Rectal smooth muscle tissue (tissue), 1 donor: ENCODE results near the gene SLC5A10.

Experiments
- H3K27ac ChIP-seq: one replicate; pipeline ENCODE4 v1.7.0; 2013; ENCODE audit warnings: low read depth, low read length, inconsistent platforms
- H3K27me3 ChIP-seq: one replicate; pipeline ENCODE4 v1.7.0; 2013; ENCODE audit warnings: low read length; ENCODE audit not compliant: control insufficient read depth, insufficient read depth
- H3K36me3 ChIP-seq: one replicate; pipeline ENCODE4 v1.7.0; 2013; ENCODE audit warnings: low read length; ENCODE audit not compliant: control insufficient read depth, insufficient read depth
- H3K4me1 ChIP-seq: one replicate; pipeline ENCODE4 v1.7.0; 2013; ENCODE audit warnings: low read length; ENCODE audit not compliant: control insufficient read depth, insufficient read depth
- H3K4me3 ChIP-seq: one replicate; pipeline ENCODE4 v1.7.0; 2013; ENCODE audit warnings: low read length
- H3K9ac ChIP-seq: one replicate; pipeline ENCODE4 v1.7.0; 2013; ENCODE audit warnings: low read length

The SLC5A10 gene

DNA sequence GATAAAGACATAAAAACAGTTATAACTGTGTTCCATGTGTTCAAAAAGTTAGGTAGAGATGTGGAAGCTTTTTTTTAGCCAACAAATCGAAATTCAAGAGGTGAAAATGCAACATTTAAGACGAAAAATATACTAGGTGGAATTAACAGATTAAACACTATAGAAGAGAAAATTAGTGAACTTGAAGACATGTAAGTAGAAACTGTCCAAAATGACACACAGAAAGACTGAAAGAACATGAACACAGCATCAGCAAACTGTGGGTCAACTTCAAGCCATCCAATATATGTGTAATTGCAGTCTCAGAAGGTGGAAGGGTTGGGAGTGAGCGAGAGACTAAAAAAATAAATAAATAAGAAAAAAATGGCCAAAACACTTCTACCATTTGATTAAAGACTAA, 43.3 kb downstream of the SLC5A10 start:
- no peaks in the 10 kb centered on the region for H3K4me1 ChIP-seq
- H3K4me3 ChIP-seq = no peak overlapping the region
- no peak overlapping the region for H3K27ac ChIP-seq
- no peak overlapping the region for H3K9ac ChIP-seq
- no peaks in the 10 kb centered on the region for H3K36me3 ChIP-seq
- H3K27me3 ChIP-seq = no peaks in the 10 kb centered on the region

DNA sequence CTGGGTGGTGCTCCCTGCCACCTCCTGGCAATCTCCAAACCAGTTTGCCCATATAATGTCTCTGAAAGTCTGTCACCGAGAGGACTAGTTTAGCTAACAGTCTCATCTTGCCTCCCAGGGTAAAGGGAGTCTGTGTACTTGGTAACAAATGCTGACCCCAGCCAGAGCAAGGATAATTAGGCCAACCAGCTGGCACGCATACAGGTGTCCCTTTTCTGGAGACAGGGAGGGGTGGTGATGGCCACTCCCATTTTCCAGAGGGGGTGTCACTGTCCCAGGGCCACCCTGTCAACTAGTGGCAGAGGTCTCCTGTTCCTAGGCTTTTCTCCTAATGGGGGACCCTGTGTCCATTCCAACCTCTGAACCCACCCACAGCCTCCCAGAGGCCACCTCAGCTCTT, 44.5 kb downstream of the SLC5A10 start:
- Histone ChIP-seq H3K36me3 (no peaks in the 10 kb centered on the region), H3K4me1 (no peaks in the 10 kb centered on the region)

DNA sequence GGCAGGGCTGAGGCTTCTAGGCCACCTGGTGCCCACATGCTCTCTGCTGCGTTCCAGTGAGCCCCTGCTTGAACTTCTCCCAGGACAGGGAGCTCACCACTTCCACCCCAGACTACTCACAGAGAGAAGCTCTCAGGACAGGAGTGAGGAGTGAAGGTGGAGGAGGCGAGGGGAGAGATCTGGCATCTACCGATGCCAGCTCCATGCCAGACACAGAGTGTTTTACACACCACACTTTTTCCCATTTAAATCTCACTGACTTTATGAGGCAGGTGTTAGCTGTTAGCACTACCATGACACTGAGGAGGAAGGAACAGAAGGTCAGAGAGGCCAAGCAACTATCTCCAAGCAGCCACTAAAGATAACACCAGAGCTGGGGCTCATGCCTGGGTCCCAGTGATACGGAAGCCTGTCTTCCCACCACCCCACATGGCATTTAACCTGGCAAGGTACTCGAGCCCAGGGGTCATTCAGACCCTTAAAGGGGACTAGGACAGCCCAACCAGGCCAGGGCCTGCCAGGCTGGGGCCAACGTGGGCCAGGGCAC, 45.8 kb downstream of the SLC5A10 start:
- Histone ChIP-seq H3K4me3 (no peak overlapping the region), H3K27me3 (no peaks in the 10 kb centered on the region), H3K27ac (no peak overlapping the region), H3K36me3 (no peaks in the 10 kb centered on the region), H3K9ac (no peak overlapping the region), H3K4me1 (no peaks in the 10 kb centered on the region)

More for the DNA sequence above, 44.5 kb downstream of the SLC5A10 start:
- Histone ChIP-seq H3K9ac (no peak overlapping the region), H3K4me3 (no peak overlapping the region), H3K27me3 (no peaks in the 10 kb centered on the region), H3K27ac (no peak overlapping the region)

DNA sequence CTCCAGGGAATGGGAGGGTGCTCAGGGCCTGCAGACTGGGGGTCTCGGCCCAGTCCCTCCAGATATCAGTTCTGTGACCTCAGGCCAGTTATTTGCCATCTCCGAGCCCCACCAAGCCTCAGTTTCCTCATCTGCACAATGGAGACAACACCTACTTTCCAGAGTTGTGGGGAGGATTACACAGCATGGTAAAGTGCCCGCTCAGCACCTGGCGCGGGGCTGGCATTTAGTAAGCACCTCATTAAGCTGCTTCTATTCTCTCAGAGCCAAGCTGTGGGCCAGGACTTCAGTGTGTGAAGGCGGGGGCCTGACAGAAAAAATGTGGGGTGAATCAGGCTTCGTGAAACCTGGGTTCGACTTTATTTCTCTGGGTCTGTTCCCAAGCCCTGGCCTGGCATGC, 47.4 kb downstream of the SLC5A10 start:
- Histone ChIP-seq H3K27ac (no peak overlapping the region), H3K4me3 (no peak overlapping the region), H3K36me3 (no peaks in the 10 kb centered on the region), H3K27me3 (no peaks in the 10 kb centered on the region), H3K9ac (no peak overlapping the region), H3K4me1 (no peaks in the 10 kb centered on the region)

DNA sequence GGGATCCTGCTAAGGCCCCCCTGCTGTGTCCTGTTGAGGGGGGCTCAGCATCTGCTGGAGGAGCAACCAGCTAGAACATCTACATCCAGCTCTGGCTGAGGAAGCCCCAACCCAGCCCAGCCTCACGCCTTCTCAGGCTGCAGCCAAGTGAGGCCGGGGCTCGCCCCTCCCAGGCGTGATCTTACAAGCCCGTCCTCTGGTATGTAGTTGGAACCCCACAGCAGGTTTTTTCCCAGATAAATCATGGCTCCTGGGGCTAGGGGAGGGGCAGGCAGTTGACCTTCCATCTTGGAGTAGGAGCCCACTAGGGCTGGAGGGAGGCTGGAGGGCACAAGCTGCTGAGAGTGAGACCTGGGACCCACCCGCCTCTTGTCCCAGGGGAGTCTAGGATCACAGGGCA, 47.9 kb downstream of the SLC5A10 start:
- H3K27me3 ChIP-seq = no peaks in the 10 kb centered on the region
- H3K36me3 ChIP-seq = no peaks in the 10 kb centered on the region
- H3K27ac ChIP-seq = no peak overlapping the region
- peaks cover 3% of the 10 kb centered on the region for H3K4me1 ChIP-seq
- no peak overlapping the region for H3K9ac ChIP-seq
- H3K4me3 ChIP-seq = no peak overlapping the region

DNA sequence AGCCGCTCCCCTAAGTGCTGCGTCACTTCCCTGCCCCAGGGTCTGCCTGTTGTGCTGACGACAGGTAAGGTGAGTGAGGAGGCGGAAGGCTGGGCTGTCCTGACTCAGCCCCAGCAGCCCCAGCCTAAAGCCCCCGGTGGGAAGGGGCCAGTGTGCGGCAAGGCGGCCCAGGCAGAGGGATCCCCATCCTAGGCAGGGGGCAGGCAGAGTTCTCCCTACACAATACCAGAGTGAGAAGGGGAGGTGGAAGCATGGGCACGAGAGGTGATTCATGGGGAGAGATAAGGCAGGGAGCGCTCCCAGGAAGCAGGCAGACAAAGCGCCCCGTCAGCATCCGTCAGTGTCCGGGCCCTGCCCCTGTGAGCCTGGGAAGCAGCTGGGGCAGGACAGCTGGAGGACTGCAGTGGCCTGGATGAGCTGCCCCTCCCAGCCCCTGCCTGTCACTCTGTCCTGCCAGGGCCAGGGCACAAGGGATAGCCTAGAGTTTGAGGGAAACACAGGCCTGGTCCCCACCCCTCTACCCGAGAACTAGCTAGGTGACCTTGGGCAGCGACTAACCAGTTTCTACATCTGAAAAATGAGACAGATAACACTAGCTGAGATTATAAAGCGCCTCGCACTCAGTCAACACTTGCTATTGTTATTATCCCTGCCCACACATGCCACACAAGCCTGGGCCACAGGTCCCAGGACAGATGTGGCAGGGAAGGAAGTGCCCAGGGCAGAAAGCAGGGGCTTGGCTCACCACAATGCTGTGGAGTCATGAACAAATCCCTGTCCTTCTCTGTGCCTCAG, 48.8 kb downstream of the SLC5A10 start:
- Histone ChIP-seq H3K36me3 (no peaks in the 10 kb centered on the region), H3K27me3 (no peaks in the 10 kb centered on the region), H3K27ac (no peak overlapping the region), H3K4me3 (no peak overlapping the region), H3K4me1 (peaks cover 4% of the 10 kb centered on the region), H3K9ac (no peak overlapping the region)

DNA sequence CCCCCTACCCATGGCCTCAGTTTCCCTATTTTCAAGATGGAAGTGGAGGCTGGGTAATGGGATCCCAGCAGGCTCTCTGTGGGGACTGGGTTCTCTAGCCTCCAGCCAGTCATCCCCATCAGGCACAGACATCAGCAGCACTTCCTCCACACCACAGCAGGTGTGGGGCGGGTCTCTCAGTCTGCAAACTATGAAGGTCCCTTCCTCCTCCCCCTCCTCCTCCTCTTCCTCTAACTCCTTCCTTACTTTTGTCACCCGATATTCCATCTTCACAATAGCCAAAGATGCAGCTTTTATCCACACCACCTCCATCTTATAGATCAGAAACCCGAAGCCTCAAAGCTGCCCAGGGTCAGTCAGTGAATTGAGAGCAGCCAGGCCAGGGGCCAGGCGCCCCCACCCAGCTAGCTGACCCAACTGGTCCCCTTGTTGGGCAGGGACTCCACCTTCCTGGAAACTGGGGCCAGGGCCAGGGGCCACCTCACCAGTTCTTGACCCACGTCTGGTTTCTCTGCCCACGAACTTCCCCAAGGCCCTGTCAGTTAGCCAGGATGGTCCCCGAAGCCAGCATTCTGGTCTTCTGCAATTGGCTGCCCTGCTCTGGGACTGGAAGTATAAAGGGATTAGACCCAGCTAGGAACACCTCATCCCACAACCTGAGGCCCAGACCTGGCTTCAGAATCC, 50.1 kb downstream of the SLC5A10 start:
- H3K36me3 ChIP-seq = no peaks in the 10 kb centered on the region
- no peak overlapping the region for H3K9ac ChIP-seq
- H3K27me3 ChIP-seq = no peaks in the 10 kb centered on the region
- H3K4me1 ChIP-seq = peaks cover 4% of the 10 kb centered on the region
- no peak overlapping the region for H3K4me3 ChIP-seq
- H3K27ac ChIP-seq = no peak overlapping the region

DNA sequence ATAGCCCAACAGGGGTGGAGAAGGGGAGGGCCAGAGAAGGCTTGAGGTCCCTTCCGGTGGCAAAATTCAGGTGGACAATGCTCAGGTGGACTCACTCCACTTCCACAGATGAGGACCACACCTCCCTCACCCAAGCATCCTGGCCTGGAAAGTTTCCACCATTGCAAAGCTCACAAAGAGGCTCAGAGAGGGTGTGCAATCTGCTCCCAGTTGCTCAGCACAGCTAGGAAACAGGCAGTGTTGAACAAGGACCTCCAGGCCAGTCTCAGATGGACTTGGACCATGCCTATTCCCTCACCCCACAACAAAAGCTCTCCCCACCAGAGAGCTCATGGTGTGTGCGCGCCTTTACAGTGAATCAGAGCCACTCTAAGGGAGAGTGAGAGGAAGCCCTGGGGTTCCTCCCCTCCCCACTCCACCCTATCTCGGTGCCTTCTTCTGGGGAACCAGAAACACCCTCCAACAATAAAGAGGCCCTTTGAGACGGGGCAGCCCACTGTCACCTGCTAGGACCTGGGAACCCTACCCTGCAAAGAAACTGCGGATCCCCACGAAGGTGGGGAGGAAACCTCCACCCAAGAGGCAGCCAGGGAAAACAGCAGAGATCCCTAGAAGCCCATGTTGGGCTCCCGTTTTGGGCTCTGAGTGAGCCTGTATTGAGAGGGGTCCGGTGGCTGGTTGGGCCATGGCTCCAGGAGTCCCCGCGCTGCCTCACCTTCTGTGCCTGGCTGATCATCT, 51.0 kb downstream of the SLC5A10 start:
- H3K9ac ChIP-seq = no peak overlapping the region

DNA sequence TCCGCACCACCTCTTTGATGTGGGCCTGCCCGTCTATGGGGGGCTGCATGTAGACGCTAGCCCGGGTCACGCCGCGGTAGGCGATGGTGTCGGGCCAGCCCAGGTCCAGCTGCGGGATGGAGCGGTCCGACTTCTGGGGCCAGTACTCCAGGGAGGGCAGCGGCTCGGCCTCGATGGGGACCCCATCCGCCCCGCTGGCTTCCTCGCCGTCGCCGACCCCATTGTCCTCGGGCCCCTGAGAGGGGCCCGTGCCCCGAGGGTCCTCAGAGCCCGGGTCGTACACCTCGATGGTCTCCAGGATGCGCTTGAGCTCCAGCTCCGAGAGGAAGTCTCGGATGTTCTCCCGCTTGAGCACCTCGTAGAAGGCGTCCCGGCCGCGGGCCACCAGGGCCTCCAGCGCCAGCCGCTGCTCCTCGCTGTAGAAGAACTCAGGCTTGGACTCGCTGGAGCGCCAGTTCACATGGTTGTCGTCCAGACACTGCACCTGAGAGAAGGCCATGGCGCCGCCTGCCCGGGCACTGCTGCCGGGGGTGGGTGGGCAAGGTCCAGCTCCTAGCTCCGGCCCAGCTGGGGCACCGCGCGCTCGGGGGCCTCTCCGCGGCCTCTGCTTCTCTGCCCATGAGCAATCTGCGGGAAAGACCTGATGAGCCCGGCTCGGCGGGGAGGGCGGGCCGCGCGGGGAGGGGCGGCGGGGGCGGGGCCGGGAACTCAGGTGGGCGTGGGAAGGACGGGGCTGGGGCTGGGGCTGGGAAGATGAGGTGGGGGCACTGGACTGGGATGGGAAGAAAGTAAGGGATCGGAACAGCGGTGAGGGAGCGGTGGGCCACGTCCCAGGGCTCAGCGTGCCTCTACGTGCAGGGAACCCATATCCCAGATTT, 51.8 kb downstream of the SLC5A10 start:
- peak overlapping the region; percentile 21 for H3K27ac ChIP-seq
- no peaks in the 10 kb centered on the region for H3K36me3 ChIP-seq
- H3K4me1 ChIP-seq = peaks cover 4% of the 10 kb centered on the region
- peak overlapping the region; percentile 82 for H3K4me3 ChIP-seq
- H3K9ac ChIP-seq = no peak overlapping the region
- no peaks in the 10 kb centered on the region for H3K27me3 ChIP-seq

More for the DNA sequence above, 51.0 kb downstream of the SLC5A10 start:
- H3K27me3 ChIP-seq = no peaks in the 10 kb centered on the region
- no peaks in the 10 kb centered on the region for H3K36me3 ChIP-seq
- peak overlapping the region; percentile 62 for H3K4me3 ChIP-seq
- H3K4me1 ChIP-seq = peaks cover 4% of the 10 kb centered on the region
- no peak overlapping the region for H3K27ac ChIP-seq

DNA sequence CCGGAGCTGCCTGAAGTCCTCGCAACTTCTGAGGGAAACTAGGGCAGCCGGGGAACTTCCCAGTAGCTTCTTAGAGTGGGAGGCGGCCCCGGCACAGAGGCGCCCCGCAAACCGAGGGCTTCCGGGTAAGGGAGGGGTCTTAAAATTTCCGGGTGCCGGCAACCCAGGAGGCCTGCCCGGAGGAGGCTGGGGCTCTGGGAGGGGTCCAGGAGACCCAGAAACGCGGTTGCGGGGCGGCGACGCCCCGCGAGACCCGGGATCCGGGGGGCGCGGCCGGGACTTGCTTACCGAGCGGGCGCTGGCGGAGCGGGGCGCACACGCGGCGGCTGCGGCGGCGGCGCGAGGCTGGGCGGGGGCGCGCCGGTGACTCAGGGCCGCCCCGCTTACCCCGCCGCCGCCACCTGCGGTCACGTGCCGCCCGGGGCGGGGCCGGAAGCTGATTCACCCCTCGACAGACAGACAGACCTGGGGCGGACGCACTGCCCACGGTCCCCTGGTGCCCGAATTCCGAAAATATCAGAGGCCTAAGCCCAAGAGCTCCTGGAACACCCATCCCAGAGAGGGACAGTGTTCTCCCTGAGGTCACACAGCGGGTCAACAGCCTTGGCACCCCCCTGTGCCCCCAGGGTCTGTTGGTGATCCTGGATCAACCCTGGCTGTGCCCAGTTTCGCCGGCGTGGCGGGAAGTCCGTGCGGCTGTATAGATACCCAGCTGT, 52.6 kb downstream of the SLC5A10 start, which contains the start of gene FAM83G:
FAM83G (minus strand) TSS at position 344 of the 716 bp plus-strand sequence. CDS start 723 bp downstream, outside the sequence.
- Histone ChIP-seq H3K27ac (peak within 1 kb of the TSS; percentile 21), H3K9ac (peak within 1 kb of the TSS; percentile 29), H3K27me3 (no peaks in the 10 kb centered on the region), H3K4me1 (peaks cover 4% of the 10 kb centered on the region), H3K4me3 (peak within 1 kb of the TSS; percentile 82), H3K36me3 (no peaks in the 10 kb centered on the region)

DNA sequence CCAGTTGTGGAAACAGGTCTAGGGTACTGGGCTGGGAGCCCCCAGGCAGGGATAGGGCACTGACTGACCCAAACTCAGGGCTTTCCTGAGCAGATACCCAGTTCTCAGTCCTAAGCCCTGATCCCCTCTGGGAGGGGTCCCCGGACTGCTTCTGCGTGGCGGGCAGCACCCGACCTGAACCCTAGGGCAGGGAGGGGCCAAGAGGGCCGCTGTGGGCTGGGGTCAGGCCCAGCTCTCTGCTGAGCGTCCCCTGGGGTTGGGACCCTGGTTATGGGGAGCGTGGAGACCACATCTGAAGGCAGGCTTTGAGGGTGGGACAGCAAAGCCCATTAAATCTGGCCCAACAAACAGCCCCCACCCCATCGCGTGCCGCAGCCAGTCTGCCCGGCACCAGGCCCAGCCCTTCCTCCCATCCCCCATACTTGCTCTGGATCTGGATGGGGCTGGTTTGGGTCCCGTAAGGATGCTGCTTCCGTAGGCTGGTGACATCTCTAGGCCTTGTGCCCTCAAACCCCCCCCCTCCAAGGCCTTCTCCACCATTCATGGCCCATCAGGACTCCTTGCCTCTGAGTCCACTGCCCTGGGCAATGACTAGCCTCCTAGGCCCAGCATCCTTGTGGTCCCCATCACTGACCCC, 53.3 kb downstream of the SLC5A10 start:
- no peak overlapping the region for H3K27ac ChIP-seq
- H3K9ac ChIP-seq = peak overlapping the region; percentile 29
- H3K4me1 ChIP-seq = peaks cover 4% of the 10 kb centered on the region

More for the DNA sequence above, 53.3 kb downstream of the SLC5A10 start:
- Histone ChIP-seq H3K4me3 (peak overlapping the region; percentile 82), H3K27me3 (no peaks in the 10 kb centered on the region), H3K36me3 (no peaks in the 10 kb centered on the region)
